GM21447 (cell line): ENCODE measurements around the gene ZNF732.
A peak's percentile ranks its signal among the peaks of the same experiment; 100 is the strongest.
"Not testable (repeated sequence)": the region's sequence is repeated elsewhere in the genome, so short reads cannot be mapped to it uniquely, and the experiment has no call there.

ENCODE experiments used
- ATAC-seq: cut with Tn5 transposase; IDR thresholded peaks from one replicate; pipeline ENCODE4 v1.9.1; 2021; ENCODE audit not compliant: unreplicated experiment

The ZNF732 gene

DNA sequence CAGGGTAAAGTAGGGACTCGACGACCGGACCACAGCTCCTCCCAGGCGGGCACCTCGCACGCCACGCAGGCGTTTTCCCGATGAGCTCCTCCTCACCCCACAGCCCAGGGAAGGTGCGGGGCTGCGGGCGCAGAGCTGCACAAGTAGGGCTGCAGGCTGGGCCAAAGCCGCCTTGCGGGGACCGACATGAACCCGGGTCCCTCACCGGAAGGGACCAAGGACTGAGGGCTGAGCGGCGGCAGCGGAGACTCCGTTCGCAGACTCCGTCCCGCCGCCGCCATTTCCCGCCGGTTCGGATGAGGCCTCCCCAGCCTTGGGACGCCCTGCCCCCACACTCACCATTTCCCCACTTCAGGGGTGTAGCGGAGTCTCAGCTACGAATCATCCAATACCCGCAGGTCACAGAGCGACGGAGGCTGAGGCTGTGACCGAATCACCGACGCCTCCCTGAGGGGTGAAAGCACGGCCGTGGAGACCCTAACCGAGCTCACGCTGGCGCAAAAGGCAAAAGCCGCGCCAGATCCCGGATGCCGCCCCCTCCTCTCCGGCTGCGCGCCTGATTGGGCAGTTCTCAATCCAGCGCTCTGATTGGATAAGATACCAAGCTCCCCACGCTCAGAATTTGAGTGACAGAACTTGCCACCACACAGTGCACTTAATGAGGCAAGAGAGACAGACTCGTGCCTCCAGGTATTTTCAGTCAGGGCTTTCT is at the start of gene ZNF732:
Gene ZNF732, minus strand, starts transcription at position 506 of the 712 bp plus-strand sequence. Its CDS starts 164 bp downstream, at position 342.
- no peak for ATAC-seq

DNA sequence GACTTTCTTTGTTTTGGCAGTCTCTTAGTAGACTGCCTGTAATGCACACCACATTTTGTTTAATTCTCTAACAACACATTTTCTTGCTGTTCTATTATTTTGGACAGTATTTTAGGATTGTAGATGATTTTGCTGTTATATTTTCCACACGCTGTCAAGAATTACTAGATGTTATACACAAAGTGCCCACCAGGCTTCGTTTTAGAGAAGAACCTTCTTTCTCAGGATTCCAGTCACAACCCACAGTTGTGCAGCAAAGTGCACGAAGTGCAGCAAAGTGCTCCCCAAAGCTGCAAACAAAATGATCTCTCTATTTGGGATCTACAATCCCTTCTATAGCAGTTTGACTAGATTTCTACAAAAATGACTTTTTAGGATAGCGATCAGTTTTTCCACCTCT is 34.7 kb upstream of the ZNF732 start:
- no peak for ATAC-seq

DNA sequence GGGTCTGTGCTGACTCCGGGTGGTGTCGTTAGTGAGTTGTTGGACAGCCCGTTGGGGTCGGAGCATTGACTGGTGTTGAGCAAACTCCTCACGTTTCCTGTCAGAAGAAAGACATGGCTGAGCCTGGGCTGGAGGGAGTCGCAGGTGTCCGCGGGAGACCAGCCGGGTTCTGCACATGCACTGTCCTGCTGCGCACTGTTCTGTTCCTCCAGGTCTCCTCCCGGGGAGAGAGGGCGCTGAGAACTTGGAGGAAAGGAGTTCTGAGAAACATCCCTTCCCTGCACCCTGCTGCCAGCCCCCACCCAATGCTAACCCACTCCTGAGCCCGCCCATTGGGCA is 33.5 kb upstream of the ZNF732 start:
- ATAC-seq, result no peak

DNA sequence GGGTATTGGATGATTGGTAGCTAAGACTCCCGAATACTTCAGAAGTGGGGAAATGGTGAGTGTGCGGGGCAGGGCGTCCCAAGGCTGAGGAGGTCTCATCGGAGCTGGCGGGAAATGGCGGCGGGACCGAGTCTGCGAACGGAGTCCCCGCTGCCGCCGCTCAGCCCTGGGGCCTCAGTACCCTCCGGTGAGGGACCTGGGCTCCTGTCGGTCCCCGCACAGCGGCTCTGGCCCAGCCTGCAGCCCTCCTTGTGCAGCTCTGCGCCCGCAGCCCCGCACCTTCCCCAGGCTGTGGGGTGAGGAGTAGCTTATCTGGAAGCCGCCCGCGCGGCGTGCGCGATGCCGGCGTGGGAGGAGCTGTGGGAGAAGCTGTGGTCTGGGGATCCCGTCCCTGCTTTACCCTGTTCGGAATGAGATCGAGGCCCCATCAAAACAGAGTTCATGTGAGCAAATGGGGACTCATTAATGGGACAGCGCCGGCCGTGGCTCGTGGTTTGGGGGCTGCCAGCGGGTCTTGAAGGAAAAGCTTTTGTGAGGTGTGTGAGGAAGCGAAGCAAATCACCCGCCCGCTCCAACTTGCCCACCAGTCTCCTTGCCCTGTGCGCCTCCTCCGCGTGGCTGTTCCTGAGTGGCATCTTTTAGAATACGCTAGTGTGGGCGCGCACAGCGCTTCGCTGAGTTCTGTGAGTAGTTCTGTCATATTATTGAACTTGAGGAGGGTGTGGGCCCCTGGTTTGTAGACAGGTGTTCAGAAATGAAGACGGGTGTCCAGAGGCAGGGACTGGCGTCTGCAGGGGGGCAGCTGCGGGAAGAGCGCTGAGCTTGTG is 32.9 kb upstream of the ZNF732 start:
- ATAC-seq, result peak; percentile 34

GRCh38 chr4:337143-337931 is 32.1 kb upstream of the ZNF732 start, which contains the start of gene ZNF141:
Gene ZNF141, plus strand, starts transcription at chr4:337814. Its CDS starts 170 bp downstream, at chr4:337984.
- ATAC-seq, result peak; percentile 95

DNA sequence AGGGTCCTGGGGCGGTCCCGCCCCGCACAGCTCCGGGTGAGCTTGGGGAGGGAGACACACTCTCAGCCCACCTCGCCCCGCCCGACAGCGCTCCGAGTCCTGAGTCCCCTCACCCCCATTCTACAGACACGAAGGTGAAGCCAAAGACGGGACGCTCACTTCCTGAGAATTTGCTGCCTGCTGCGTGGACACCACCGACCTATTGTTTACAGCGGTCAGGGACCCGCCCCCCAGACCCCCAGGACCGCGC is 31.5 kb upstream of the ZNF732 start:
- ATAC-seq, result peak; percentile 2

DNA sequence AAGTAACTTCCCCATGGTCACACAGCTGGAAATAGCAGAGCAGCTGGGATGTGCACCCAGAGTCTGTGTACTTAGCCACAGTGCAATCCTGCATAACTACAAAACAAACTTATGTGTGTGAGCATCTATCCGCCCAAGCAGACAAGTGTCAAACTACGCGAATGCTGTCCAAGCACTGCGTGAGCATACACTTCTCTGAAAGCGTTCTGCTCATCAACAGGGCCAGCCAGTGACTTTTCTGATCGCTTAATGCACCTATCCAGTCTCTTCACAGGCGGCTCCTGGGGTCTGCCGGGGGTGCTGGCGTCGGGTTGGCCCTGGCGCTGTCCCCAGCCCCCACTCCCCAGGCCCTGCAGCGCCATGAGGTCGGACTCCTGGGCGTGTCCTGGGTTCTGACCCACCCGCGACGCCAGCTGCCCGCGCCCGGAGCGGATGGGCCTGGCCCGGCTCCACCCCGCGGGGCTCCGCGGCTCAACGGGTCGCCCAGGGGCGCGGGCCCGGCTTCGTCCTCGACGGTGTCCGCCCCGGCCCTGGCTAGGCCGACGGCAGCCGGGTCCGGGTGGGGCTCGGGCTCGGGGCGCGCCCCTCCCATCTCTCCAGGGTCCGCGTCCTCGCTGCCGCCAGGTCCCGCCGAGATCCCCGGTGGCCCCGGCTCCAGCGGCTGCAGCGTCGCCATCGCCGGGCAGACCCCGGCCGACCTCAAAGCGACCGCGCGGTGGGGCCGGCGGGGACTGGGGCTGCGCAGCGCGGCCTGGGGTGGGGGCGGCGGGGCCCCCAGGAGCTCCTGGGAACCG is 31.0 kb upstream of the ZNF732 start:
- ATAC-seq, result no peak

GRCh38 chr4:335515-335914 is 30.2 kb upstream of the ZNF732 start:
- no peak for ATAC-seq

DNA sequence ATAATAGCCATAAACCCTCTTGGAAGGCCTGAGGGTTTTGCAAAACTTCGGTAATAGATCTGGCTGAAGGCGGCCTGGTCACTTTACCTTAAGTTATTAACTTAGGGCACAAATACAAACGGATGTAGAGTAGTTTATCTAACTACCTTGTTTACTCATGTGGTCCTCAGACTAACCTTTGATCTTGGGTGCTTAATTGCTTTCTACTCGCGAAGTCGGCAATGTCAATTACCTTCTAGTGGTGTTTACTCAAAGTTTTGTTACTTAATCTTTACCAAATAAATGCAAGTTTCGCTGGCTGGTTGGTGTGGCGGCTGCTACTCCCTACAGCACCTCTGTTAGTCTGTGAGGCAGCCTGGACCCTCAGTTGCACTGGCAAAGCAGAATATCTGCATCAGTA is 23.5 kb upstream of the ZNF732 start:
- no peak for ATAC-seq

GRCh38 chr4:314296-314903 is 9.1 kb upstream of the ZNF732 start:
- ATAC-seq, result no peak

GRCh38 chr4:309807-310206 is 4.5 kb upstream of the ZNF732 start:
- no peak for ATAC-seq

- no peak for ATAC-seq
These were observed 1.3 kb upstream of the ZNF732 start for GRCh38 chr4:306551-306961.

- not testable (repeated sequence) for ATAC-seq
These were observed 758 bp downstream of the ZNF732 start for GRCh38 chr4:304516-304915.

- ATAC-seq, result no peak
These were observed 2.9 kb downstream of the ZNF732 start for GRCh38 chr4:302381-302780.

DNA sequence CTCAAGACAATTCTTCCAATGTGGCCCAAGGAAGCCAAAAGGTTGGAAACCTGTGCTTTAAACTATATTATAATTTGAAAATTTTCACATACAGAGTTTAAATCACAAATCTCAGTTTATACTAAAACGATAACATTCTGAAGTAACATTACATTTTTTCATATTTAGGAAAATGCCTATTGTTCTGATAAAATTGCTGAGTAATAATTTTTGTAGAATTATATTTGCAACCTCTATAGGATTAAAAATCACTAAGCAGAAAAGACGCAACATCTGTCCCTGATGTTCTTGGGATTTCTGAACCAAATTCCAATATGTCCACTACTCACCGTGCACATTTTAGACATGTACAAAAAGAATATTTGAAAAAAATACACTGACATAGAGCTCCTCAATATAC is 10.5 kb downstream of the ZNF732 start:
- no peak for ATAC-seq

DNA sequence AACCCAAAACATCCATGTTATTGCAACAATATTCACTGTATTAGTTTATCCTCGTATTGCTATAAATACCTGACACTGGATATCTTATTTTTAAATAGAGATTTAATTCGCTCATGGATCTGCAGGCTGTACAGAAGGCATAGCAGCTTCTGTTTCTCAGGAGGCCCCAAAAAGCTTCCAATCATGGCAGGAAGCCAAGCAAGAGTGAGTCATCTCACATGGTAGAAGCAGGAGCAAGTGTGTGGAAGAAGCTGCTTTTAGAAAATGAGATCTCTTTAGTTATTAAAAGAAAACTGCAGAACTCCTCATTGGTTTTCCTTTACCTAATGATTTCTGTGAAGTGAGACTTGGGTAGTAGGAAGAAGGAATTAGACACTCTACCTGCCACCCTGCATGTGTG is 16.4 kb downstream of the ZNF732 start:
- ATAC-seq, result no peak

- ATAC-seq, result no peak
These were observed 31.8 kb downstream of the ZNF732 start for GRCh38 chr4:273309-274017.

DNA sequence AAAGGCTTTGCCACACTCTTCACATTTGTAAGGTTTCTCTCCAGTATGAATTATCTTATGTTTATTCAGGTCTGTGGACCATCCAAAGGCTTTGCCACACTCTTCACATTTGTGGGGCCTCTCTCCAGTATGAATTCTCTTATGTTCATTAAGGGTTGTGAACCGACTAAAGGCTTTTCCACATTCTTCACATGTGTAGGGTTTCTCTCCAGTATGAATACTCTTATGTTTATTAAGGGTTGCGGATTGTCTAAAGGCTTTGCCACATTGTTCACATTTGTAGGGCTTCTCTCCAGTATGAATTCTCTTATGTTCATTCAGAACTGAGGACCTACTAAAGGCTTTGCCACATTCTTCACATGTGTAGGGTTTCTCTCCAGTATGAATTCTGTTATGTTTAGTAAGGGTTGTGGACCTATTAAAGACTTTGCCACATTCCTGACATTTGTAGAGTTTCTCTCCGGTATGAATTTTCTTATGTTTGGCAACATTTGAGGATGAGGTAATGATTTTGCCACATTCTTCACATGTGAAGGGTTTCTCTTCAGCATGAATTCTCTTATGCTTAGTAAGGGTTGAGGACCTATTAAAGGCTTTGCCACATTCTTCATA is 33.7 kb downstream of the ZNF732 start:
- no peak for ATAC-seq

GRCh38 chr4:259240-259639 is 46.0 kb downstream of the ZNF732 start:
- not testable (repeated sequence) for ATAC-seq

DNA sequence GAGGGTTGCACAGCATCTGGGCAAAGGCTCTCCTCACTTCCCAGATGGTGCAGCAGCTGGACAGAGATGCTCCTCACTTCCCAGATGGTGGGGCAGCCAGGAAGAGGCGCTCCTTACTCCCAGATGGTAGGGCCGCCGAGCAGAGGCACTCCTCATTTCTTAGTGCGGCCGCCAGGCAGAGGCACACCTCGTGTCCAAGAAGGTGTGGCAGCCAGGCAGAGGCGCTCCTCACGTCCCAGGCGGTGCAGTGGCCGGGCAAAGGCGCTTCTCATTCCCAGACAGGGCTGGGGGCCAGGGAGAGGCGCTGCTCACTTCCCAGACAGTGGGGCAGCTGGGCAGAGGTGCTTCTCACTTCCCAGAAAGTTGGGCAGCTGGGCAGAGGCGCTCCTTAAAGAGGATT is 48.8 kb downstream of the ZNF732 start:
- ATAC-seq, result no peak
